Activated CD4-positive, CD25-positive, alpha-beta regulatory T cell treated with anti-CD3 and anti-CD28 coated beads, Interleukin-2, amount 50 U/mL, for 72 hours (primary cell): Measurements from ENCODE around the gene CACNA1C.

Source experiments
- DNase-seq: peaks from one replicate; pipeline ENCODE4 v3.0.0; 2021

Gene CACNA1C

GRCh38 chr12:2352203-2352602 is 299.4 kb downstream of the CACNA1C start:
- no peak for DNase-seq

GRCh38 chr12:2353281-2353680 is 300.5 kb downstream of the CACNA1C start:
- no peak for DNase-seq

GRCh38 chr12:2353691-2354090 is 300.9 kb downstream of the CACNA1C start:
- no peak for DNase-seq

- DNase-seq = no peak
Observed at GRCh38 chr12:2354151-2354991, 301.6 kb downstream of the CACNA1C start.

- no peak for DNase-seq
Observed at GRCh38 chr12:2355198-2355597, 302.4 kb downstream of the CACNA1C start.

GRCh38 chr12:2355604-2356003 is 302.8 kb downstream of the CACNA1C start:
- DNase-seq = no peak

- DNase-seq = no peak
Observed at GRCh38 chr12:2356601-2357125, 303.9 kb downstream of the CACNA1C start.

GRCh38 chr12:2358986-2359658 is 306.3 kb downstream of the CACNA1C start:
- no peak for DNase-seq

GRCh38 chr12:2359725-2360629 is 307.2 kb downstream of the CACNA1C start:
- no peak for DNase-seq

- DNase-seq = no peak
Observed at GRCh38 chr12:2360630-2361170, 307.9 kb downstream of the CACNA1C start.

- no peak for DNase-seq
Observed at GRCh38 chr12:2363836-2364609, 311.2 kb downstream of the CACNA1C start.

GRCh38 chr12:2364631-2365051 is 311.9 kb downstream of the CACNA1C start:
- DNase-seq = no peak

- DNase-seq = no peak
Observed at GRCh38 chr12:2366711-2367110, 313.9 kb downstream of the CACNA1C start.

- no peak for DNase-seq
Observed at GRCh38 chr12:2372178-2372577, 319.4 kb downstream of the CACNA1C start.

GRCh38 chr12:2372735-2373134 is 319.9 kb downstream of the CACNA1C start:
- no peak for DNase-seq

GRCh38 chr12:2373307-2373706 is 320.5 kb downstream of the CACNA1C start:
- DNase-seq = no peak

GRCh38 chr12:2374092-2374906 is 321.5 kb downstream of the CACNA1C start:
- DNase-seq = no peak

GRCh38 chr12:2375871-2376270 is 323.1 kb downstream of the CACNA1C start:
- DNase-seq = no peak

- no peak for DNase-seq
Observed at GRCh38 chr12:2376908-2377657, 324.3 kb downstream of the CACNA1C start.

- DNase-seq = no peak
Observed at GRCh38 chr12:2378835-2379330, 326.1 kb downstream of the CACNA1C start.
